Neural progenitor cell (in vitro differentiated cells): ENCODE data around the gene MYOG. TPM values are rescaled to one million over a fixed set of nuclear protein-coding genes. Genes with fewer than 3 reads are reported as not detected.

ENCODE experiments used
- DNase-seq: peaks from one replicate; pipeline ENCODE4 v3.0.0-alpha.2; 2016; ENCODE audit warnings: low spot score
- H2AFZ ChIP-seq: fragments of 200-600 bp; sonication (generic); replicated peaks from 2 replicates; pipeline ENCODE4 v1.6.1; 2016; ENCODE audit warnings: antibody characterized with exemption
- H3F3A ChIP-seq: fragments of 200-600 bp; sonication (generic); 2 replicates; pipeline ENCODE4 v1.6.1; 2016; ENCODE audit warnings: antibody characterized with exemption, low read depth
- H3K27ac ChIP-seq: fragments of 200-600 bp; sonication (generic); 2 replicates; pipeline ENCODE4 v1.5.1; 2016; ENCODE audit warnings: mild to moderate bottlenecking
- H3K27me3 ChIP-seq: fragments of 200-600 bp; sonication (generic); 2 replicates; pipeline ENCODE4 v1.6.1; 2016; ENCODE audit warnings: mild to moderate bottlenecking, moderate library complexity
- H3K36me3 ChIP-seq: fragments of 200-600 bp; sonication (generic); 2 replicates; pipeline ENCODE4 v1.5.1; 2016
- H3K4me1 ChIP-seq: fragments of 200-600 bp; sonication (generic); 2 replicates; pipeline ENCODE4 v1.6.1; 2016; ENCODE audit warnings: mixed run types
- H3K4me2 ChIP-seq: fragments of 200-600 bp; sonication (generic); 2 replicates; pipeline ENCODE4 v1.6.1; 2016
- H3K4me3 ChIP-seq: fragments of 200-600 bp; sonication (generic); 2 replicates; pipeline ENCODE4 v1.5.1; 2016
- H3K79me2 ChIP-seq: fragments of 200-600 bp; sonication (generic); 2 replicates; pipeline ENCODE4 v1.6.1; 2016; ENCODE audit warnings: low read depth
- H3K9ac ChIP-seq: fragments of 200-600 bp; sonication (generic); 2 replicates; pipeline ENCODE4 v1.6.1; 2016
- H3K9me3 ChIP-seq: fragments of 200-600 bp; sonication (generic); 2 replicates; pipeline ENCODE4 v1.5.1; 2016; ENCODE audit warnings: low read depth
- H4K20me1 ChIP-seq: fragments of 200-600 bp; sonication (generic); 2 replicates; pipeline ENCODE4 v1.6.1; 2016; ENCODE audit warnings: low read depth
- H3K27ac Mint-ChIP-seq: 3 replicates; pipeline ENCODE4 v1.8.0; 2021; ENCODE audit warnings: mixed read lengths
- H3K27me3 Mint-ChIP-seq: 2 replicates; pipeline ENCODE4 v1.8.0; 2022; ENCODE audit warnings: low read depth, mild to moderate bottlenecking, inconsistent platforms, moderate library complexity, mixed read lengths; ENCODE audit not compliant: insufficient read depth
- H3K36me3 Mint-ChIP-seq: 3 replicates; pipeline ENCODE4 v1.8.0; 2021; ENCODE audit warnings: mixed read lengths
- H3K4me1 Mint-ChIP-seq: 3 replicates; pipeline ENCODE4 v1.8.0; 2021; ENCODE audit warnings: mixed read lengths
- H3K4me3 Mint-ChIP-seq: 3 replicates; pipeline ENCODE4 v1.8.0; 2021; ENCODE audit warnings: mild to moderate bottlenecking, moderate library complexity, mixed read lengths
- H3K9me3 Mint-ChIP-seq: 3 replicates; pipeline ENCODE4 v1.8.0; 2020; ENCODE audit warnings: mixed read lengths
- EZH2 ChIP-seq: fragments of 200-600 bp; sonication (generic); IDR thresholded peaks from 2 replicates; pipeline ENCODE4 v1.6.1; 2017; ENCODE audit warnings: antibody characterized with exemption, mild to moderate bottlenecking, moderate library complexity
- EZH2phosphoT487 ChIP-seq: fragments of 200-600 bp; sonication (generic); IDR thresholded peaks from 2 replicates; pipeline ENCODE4 v1.6.1; 2017; ENCODE audit warnings: antibody characterized with exemption
- total RNA-seq: library from RNA; depleted of rRNA; stranded (reverse); fragments of >200 nt; gene quantifications from 2 replicates; pipeline ENCODE4 v1.2.3, GENCODE V29; 2015; ENCODE audit warnings: low replicate concordance
- TF ChIP-seq, protein P1 (sequence below): fragments of 200-600 bp; sonication (generic); IDR thresholded peaks from 2 replicates; pipeline ENCODE4 v1.5.1; 2017; ENCODE audit warnings: antibody characterized with exemption, mild to moderate bottlenecking

Gene MYOG
- total RNA-seq, 1 donor from 2014 or later: not detected

DNA sequence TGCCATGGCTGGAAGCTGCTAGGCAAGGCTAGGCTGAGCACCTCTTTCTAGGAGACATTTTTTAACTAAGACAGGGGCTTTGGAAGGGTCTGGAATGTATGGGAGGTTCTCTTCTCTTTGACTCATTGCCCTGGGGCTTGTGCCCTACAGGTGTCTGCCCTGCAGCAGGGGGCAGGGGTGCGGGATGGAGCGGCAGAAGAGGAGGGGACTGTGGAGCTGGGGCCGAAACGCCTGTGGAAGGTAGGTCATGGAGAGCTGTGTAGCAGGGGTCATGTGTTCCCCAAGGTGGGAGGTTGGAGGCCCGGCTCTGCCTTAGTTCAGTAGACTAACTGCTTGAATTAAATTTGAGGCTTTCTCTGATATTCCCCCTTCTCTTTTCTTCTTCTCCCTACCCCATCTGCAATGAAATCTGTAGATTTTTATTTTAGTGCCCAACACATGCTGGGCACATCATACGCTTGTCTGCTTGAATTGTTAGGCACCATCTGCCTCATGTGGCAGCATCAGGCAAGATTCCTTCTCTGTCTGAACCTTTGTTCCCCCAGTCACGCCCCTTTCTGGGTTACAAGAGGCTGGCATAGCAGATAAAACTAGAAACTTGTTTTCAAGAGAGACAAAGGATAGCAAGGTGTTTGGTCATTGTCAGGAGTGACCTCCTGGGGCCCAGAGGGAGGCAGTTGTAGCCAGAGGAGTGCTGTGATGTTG is 41.1 kb downstream of the MYOG start:
- Histone ChIP-seq H3K27ac (no peak overlapping the region), H3K9me3 (no peaks in the 10 kb centered on the region), H3K27me3 (no peaks in the 10 kb centered on the region), H3K4me3 (no peak overlapping the region), H3K9ac (no peak overlapping the region), H2AFZ (no peak overlapping the region), H4K20me1 (no peaks in the 10 kb centered on the region), H3K79me2 (no peaks in the 10 kb centered on the region), H3K4me1 (peaks cover 6% of the 10 kb centered on the region), H3K4me2 (no peak overlapping the region), H3K36me3 (no peaks in the 10 kb centered on the region), H3F3A (no peaks in the 10 kb centered on the region)
- DNase-seq: no peak
- no peaks in the 10 kb centered on the region for H3K9me3 Mint-ChIP-seq
- H3K27me3 Mint-ChIP-seq: peaks cover 6% of the 10 kb centered on the region
- H3K4me1 Mint-ChIP-seq: peaks cover 24% of the 10 kb centered on the region
- no peak overlapping the region for H3K27ac Mint-ChIP-seq
- TF ChIP-seq EZH2phosphoT487: no peak
- TF ChIP-seq, protein P1, sequence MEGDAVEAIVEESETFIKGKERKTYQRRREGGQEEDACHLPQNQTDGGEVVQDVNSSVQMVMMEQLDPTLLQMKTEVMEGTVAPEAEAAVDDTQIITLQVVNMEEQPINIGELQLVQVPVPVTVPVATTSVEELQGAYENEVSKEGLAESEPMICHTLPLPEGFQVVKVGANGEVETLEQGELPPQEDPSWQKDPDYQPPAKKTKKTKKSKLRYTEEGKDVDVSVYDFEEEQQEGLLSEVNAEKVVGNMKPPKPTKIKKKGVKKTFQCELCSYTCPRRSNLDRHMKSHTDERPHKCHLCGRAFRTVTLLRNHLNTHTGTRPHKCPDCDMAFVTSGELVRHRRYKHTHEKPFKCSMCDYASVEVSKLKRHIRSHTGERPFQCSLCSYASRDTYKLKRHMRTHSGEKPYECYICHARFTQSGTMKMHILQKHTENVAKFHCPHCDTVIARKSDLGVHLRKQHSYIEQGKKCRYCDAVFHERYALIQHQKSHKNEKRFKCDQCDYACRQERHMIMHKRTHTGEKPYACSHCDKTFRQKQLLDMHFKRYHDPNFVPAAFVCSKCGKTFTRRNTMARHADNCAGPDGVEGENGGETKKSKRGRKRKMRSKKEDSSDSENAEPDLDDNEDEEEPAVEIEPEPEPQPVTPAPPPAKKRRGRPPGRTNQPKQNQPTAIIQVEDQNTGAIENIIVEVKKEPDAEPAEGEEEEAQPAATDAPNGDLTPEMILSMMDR: no peak
- TF ChIP-seq EZH2: no peak
- no peak overlapping the region for H3K4me3 Mint-ChIP-seq
- peaks cover 20% of the 10 kb centered on the region for H3K36me3 Mint-ChIP-seq

DNA sequence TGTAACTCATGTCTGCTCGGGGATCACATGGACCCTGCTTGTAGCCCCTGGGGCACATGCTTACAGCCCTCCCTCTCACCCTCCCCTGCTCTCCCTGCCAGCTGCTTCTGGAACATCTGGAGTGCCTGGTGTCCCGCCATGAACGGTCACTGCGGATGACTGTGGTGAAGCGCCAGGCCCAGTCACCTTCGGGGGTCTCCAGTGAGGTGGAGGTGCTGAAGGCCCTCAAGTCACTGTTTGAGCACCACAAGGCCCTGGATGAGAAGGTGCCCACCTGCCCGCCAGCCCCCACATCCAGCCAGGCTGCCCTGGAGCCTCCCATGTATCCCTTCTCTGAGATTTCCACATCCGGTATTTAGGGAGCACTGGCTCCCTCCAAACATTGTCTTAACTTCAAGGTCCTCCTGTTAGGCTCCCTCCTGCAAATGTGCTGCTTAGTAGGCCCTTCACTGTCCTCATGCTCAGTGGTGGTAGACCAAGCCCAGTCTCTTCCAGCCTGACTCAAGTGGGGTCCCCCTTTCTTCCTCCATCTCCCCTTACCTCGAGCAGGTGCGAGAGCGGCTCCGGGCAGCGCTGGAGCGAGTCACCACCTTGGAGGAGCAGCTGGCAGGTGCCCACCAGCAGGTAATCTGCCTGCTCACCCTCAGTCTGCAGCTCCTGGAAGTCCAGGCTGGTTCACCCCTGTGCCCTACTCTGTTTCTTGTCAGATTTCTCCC is 41.8 kb downstream of the MYOG start:
- Mint-ChIP-seq H3K27ac (no peak overlapping the region), H3K4me1 (peaks cover 30% of the 10 kb centered on the region), H3K9me3 (no peaks in the 10 kb centered on the region), H3K4me3 (no peak overlapping the region), H3K36me3 (peaks cover 22% of the 10 kb centered on the region), H3K27me3 (peaks cover 6% of the 10 kb centered on the region)
- Histone ChIP-seq H3F3A (no peaks in the 10 kb centered on the region), H3K9ac (no peak overlapping the region), H3K27ac (no peak overlapping the region), H3K79me2 (no peaks in the 10 kb centered on the region), H4K20me1 (no peaks in the 10 kb centered on the region), H3K4me2 (no peak overlapping the region), H2AFZ (no peak overlapping the region), H3K27me3 (no peaks in the 10 kb centered on the region), H3K36me3 (no peaks in the 10 kb centered on the region), H3K4me1 (peaks cover 2% of the 10 kb centered on the region), H3K4me3 (no peak overlapping the region), H3K9me3 (no peaks in the 10 kb centered on the region)
- DNase-seq: no peak
- TF ChIP-seq, protein P1: no peak
- TF ChIP-seq EZH2phosphoT487 (no peak), EZH2 (no peak)

- no peak overlapping the region for H3K4me3 Mint-ChIP-seq
- H3K79me2 ChIP-seq: no peaks in the 10 kb centered on the region
- DNase-seq: no peak
- no peaks in the 10 kb centered on the region for H3K27me3 ChIP-seq
- H4K20me1 ChIP-seq: no peaks in the 10 kb centered on the region
- no peak overlapping the region for H3K9ac ChIP-seq
- H3F3A ChIP-seq: no peaks in the 10 kb centered on the region
- no peak overlapping the region for H3K4me2 ChIP-seq
- H3K4me3 ChIP-seq: no peak overlapping the region
- no peaks in the 10 kb centered on the region for H3K4me1 ChIP-seq
- H2AFZ ChIP-seq: no peak overlapping the region
- H3K36me3 Mint-ChIP-seq: peaks cover 16% of the 10 kb centered on the region
- H3K36me3 ChIP-seq: no peaks in the 10 kb centered on the region
- no peaks in the 10 kb centered on the region for H3K9me3 Mint-ChIP-seq
- H3K4me1 Mint-ChIP-seq: peaks cover 22% of the 10 kb centered on the region
- no peak overlapping the region for H3K27ac ChIP-seq
- TF ChIP-seq, protein P1: no peak
- TF ChIP-seq EZH2 (no peak), EZH2phosphoT487 (no peak)
- H3K9me3 ChIP-seq: no peaks in the 10 kb centered on the region
- no peak overlapping the region for H3K27ac Mint-ChIP-seq
- H3K27me3 Mint-ChIP-seq: peaks cover 6% of the 10 kb centered on the region
Measured at GRCh38 chr1:203041351-203041932, 44.4 kb downstream of the MYOG start.
